GM23338 (cell line): ENCODE measurements around the gene CUBN. TPM values are rescaled to one million over a fixed set of nuclear protein-coding genes. Genes with fewer than 3 reads are reported as not detected.

Experiments used
- ATAC-seq: fragments of 200-7000 bp; cut with Tn5 transposase; 3 replicates; pipeline ENCODE4 v1.9.1; 2020
- DNase-seq: peaks from one replicate; pipeline ENCODE4 v3.0.0-alpha.2; 2015; ENCODE audit warnings: low spot score
- H2AFZ ChIP-seq: fragments of 200-600 bp; sonication (generic); 2 replicates; pipeline ENCODE4 v1.8.0; 2016; ENCODE audit warnings: antibody characterized with exemption, mild to moderate bottlenecking, moderate library complexity
- H3F3A ChIP-seq: fragments of 200-600 bp; sonication (generic); replicated peaks from 2 replicates; pipeline ENCODE4 v1.8.0; 2017; ENCODE audit warnings: antibody characterized with exemption, mixed run types, low read depth
- H3K27ac ChIP-seq: fragments of 200-600 bp; sonication (generic); 2 replicates; pipeline ENCODE4 v1.6.1; 2016; ENCODE audit warnings: low read depth
- H3K27me3 ChIP-seq: fragments of 200-600 bp; sonication (generic); 2 replicates; pipeline ENCODE4 v1.8.0; 2016; ENCODE audit warnings: mild to moderate bottlenecking, mixed run types, moderate library complexity; ENCODE audit not compliant: insufficient read depth
- H3K36me3 ChIP-seq: fragments of 200-600 bp; sonication (generic); 2 replicates; pipeline ENCODE4 v1.8.0; 2016; ENCODE audit warnings: mild to moderate bottlenecking; ENCODE audit not compliant: insufficient read depth
- H3K4me1 ChIP-seq: fragments of 200-600 bp; sonication (generic); 2 replicates; pipeline ENCODE4 v1.8.0; 2016; ENCODE audit warnings: mild to moderate bottlenecking, moderate library complexity; ENCODE audit not compliant: insufficient read depth
- H3K4me2 ChIP-seq: fragments of 200-600 bp; sonication (generic); 2 replicates; pipeline ENCODE4 v1.7.1; 2017; ENCODE audit warnings: mixed run types
- H3K4me3 ChIP-seq: fragments of 200-600 bp; sonication (generic); 2 replicates; pipeline ENCODE4 v1.6.1; 2016; ENCODE audit warnings: mixed run types
- H3K79me2 ChIP-seq: fragments of 200-600 bp; sonication (generic); replicated peaks from 2 replicates; pipeline ENCODE4 v1.8.0; 2017; ENCODE audit warnings: mild to moderate bottlenecking; ENCODE audit not compliant: insufficient read depth
- H3K9me2 ChIP-seq: fragments of 200-600 bp; sonication (generic); 2 replicates; pipeline ENCODE4 v1.8.0; 2017; ENCODE audit not compliant: insufficient read depth
- H4K20me1 ChIP-seq: fragments of 200-600 bp; sonication (generic); replicated peaks from 2 replicates; pipeline ENCODE4 v1.8.0; 2017; ENCODE audit warnings: mild to moderate bottlenecking; ENCODE audit not compliant: insufficient read depth
- H3K27ac Mint-ChIP-seq: 2 replicates; pipeline ENCODE4 v1.8.0; 2020; ENCODE audit warnings: inconsistent platforms, mild to moderate bottlenecking, moderate library complexity, mixed read lengths
- H3K27me3 Mint-ChIP-seq: 3 replicates; pipeline ENCODE4 v1.8.0; 2022; ENCODE audit warnings: low read depth, mild to moderate bottlenecking, moderate library complexity, mixed read lengths, inconsistent platforms; ENCODE audit not compliant: insufficient read depth, poor library complexity
- H3K36me3 Mint-ChIP-seq: 3 replicates; pipeline ENCODE4 v1.8.0; 2021; ENCODE audit warnings: low read depth, mild to moderate bottlenecking, inconsistent platforms, moderate library complexity, mixed read lengths
- H3K4me1 Mint-ChIP-seq: 3 replicates; pipeline ENCODE4 v1.8.0; 2020; ENCODE audit warnings: mild to moderate bottlenecking, inconsistent platforms, mixed read lengths
- H3K4me3 Mint-ChIP-seq: 3 replicates; pipeline ENCODE4 v1.8.0; 2021; ENCODE audit warnings: moderate library complexity, mild to moderate bottlenecking, inconsistent platforms, mixed read lengths
- H3K9me3 Mint-ChIP-seq: 3 replicates; pipeline ENCODE4 v1.8.0; 2020; ENCODE audit warnings: moderate library complexity, mild to moderate bottlenecking, inconsistent platforms, mixed read lengths
- CREB1 ChIP-seq: fragments of 250-450 bp; sonication (Bioruptor Pico); IDR thresholded peaks from 2 replicates; pipeline ENCODE4 v1.5.0; 2020; ENCODE audit warnings: low read depth, mild to moderate bottlenecking, moderate library complexity
- EZH2 ChIP-seq: fragments of 200-600 bp; sonication (generic); IDR thresholded peaks from one replicate; pipeline ENCODE4 v1.8.0; 2017; ENCODE audit warnings: antibody characterized with exemption, mild to moderate bottlenecking, low read depth; ENCODE audit not compliant: unreplicated experiment
- EZH2phosphoT487 ChIP-seq: fragments of 200-600 bp; sonication (generic); IDR thresholded peaks from one replicate; pipeline ENCODE4 v1.8.1; 2018; ENCODE audit warnings: antibody characterized with exemption; ENCODE audit not compliant: unreplicated experiment
- JUNB ChIP-seq: IDR thresholded peaks from one replicate; pipeline ENCODE4 v1.6.1; 2016; ENCODE audit warnings: antibody characterized with exemption; ENCODE audit not compliant: unreplicated experiment
- NANOG ChIP-seq: IDR thresholded peaks from 2 replicates; pipeline ENCODE4 v1.6.1; 2016; ENCODE audit warnings: antibody characterized with exemption, borderline replicate concordance
- POLR2AphosphoS5 ChIP-seq: IDR thresholded peaks from 2 replicates; pipeline ENCODE4 v1.6.1; 2016; ENCODE audit warnings: antibody characterized with exemption, low read depth
- STAT1 ChIP-seq: IDR thresholded peaks from one replicate; pipeline ENCODE4 v1.6.1; 2016; ENCODE audit warnings: antibody characterized with exemption; ENCODE audit not compliant: unreplicated experiment
- ZNF114 ChIP-seq: fragments of 250-450 bp; sonication (Bioruptor Pico); IDR thresholded peaks from 2 replicates; pipeline ENCODE4 v1.5.0; 2020; ENCODE audit warnings: mild to moderate bottlenecking, moderate library complexity
- ZNF331 ChIP-seq: fragments of 250-450 bp; sonication (Bioruptor Pico); IDR thresholded peaks from 2 replicates; pipeline ENCODE4 v1.5.0; 2020; ENCODE audit warnings: low read depth, mild to moderate bottlenecking, moderate library complexity
- polyA plus RNA-seq: library from polyadenylated mRNA; unstranded; fragments of >200 nt; fragmentation: Nextera tagmentation; extraction: Ambion mirVana; gene quantifications from 2 replicates; pipeline ENCODE4 v1.2.1, GENCODE V29; 2016
- total RNA-seq: library from RNA; depleted of rRNA; stranded (reverse); fragments of >200 nt; shearing (Covaris generic); gene quantifications from 2 replicates; pipeline ENCODE4 v1.2.3, GENCODE V29; 2014
- TF ChIP-seq, protein P1 (sequence below): IDR thresholded peaks from 2 replicates; pipeline ENCODE4 v1.6.1; 2016; ENCODE audit warnings: antibody characterized with exemption
- TF ChIP-seq, protein P2 (sequence below): IDR thresholded peaks from one replicate; pipeline ENCODE4 v1.6.1; 2018; ENCODE audit warnings: antibody characterized with exemption; ENCODE audit not compliant: unreplicated experiment
- TF ChIP-seq, protein P3 (sequence below), 2 experiments: fragments of 200-600 bp in 1 of 2; sonication (generic) in 1 of 2; conservative IDR thresholded peaks; 2 replicates each; pipeline versions ENCODE4 v1.5.1 to v1.6.1; 2016 to 2017; ENCODE audit warnings: antibody characterized with exemption in 2 of 2, low read depth in 2 of 2, mild to moderate bottlenecking in 2 of 2, moderate library complexity in 1 of 2
- TF ChIP-seq, protein P4 (sequence below): fragments of 250-450 bp; sonication (Bioruptor Pico); IDR thresholded peaks from 2 replicates; pipeline ENCODE4 v1.5.0; 2020; ENCODE audit warnings: mild to moderate bottlenecking, moderate library complexity

CUBN gene
- total and polyA plus RNA-seq, 2 experiments from 2014 or later: 0.06 to 1.8 TPM

DNA sequence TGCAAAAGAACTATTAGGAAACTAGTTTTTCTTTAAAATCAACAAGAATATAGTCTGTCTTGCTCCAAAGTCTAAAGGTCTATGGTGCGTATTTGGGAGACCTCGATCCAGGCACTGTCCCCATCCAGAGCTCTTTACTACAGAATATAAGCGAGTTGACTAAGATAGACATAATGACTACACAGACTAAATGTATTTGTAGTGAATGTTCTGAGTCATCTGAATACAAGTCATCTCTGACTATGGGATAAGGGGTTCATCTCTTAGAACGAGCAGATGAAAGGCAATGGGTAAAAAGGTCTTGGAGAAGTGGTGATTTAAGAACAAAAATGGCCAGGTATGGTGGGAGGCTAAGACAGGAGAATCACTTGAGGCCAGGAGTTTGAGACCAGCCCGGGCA is 176.3 kb downstream of the CUBN start:
- Mint-ChIP-seq H3K4me3 (no peak overlapping the region), H3K27me3 (no peaks in the 10 kb centered on the region), H3K36me3 (no peaks in the 10 kb centered on the region), H3K9me3 (no peaks in the 10 kb centered on the region), H3K27ac (no peak overlapping the region), H3K4me1 (peaks cover 20% of the 10 kb centered on the region)
- Histone ChIP-seq H3K27ac (no peak overlapping the region), H3K4me1 (no peaks in the 10 kb centered on the region), H3K4me2 (no peak overlapping the region), H3K27me3 (no peaks in the 10 kb centered on the region), H3F3A (no peaks in the 10 kb centered on the region), H3K79me2 (no peaks in the 10 kb centered on the region), H3K9me2 (no peaks in the 10 kb centered on the region), H2AFZ (no peak overlapping the region), H4K20me1 (no peaks in the 10 kb centered on the region), H3K4me3 (no peak overlapping the region), H3K36me3 (no peaks in the 10 kb centered on the region)
- no peak for DNase-seq
- ATAC-seq: no peak
- TF ChIP-seq JUNB (no peak), STAT1 (no peak), ZNF331 (no peak), POLR2AphosphoS5 (no peak), EZH2phosphoT487 (no peak), EZH2 (no peak), CREB1 (CRISPR knock-in tag) (no peak), ZNF114 (CRISPR knock-in tag) (no peak), NANOG (no peak)
- TF ChIP-seq, protein P1, sequence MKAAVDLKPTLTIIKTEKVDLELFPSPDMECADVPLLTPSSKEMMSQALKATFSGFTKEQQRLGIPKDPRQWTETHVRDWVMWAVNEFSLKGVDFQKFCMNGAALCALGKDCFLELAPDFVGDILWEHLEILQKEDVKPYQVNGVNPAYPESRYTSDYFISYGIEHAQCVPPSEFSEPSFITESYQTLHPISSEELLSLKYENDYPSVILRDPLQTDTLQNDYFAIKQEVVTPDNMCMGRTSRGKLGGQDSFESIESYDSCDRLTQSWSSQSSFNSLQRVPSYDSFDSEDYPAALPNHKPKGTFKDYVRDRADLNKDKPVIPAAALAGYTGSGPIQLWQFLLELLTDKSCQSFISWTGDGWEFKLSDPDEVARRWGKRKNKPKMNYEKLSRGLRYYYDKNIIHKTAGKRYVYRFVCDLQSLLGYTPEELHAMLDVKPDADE: no peak
- TF ChIP-seq, protein P2, sequence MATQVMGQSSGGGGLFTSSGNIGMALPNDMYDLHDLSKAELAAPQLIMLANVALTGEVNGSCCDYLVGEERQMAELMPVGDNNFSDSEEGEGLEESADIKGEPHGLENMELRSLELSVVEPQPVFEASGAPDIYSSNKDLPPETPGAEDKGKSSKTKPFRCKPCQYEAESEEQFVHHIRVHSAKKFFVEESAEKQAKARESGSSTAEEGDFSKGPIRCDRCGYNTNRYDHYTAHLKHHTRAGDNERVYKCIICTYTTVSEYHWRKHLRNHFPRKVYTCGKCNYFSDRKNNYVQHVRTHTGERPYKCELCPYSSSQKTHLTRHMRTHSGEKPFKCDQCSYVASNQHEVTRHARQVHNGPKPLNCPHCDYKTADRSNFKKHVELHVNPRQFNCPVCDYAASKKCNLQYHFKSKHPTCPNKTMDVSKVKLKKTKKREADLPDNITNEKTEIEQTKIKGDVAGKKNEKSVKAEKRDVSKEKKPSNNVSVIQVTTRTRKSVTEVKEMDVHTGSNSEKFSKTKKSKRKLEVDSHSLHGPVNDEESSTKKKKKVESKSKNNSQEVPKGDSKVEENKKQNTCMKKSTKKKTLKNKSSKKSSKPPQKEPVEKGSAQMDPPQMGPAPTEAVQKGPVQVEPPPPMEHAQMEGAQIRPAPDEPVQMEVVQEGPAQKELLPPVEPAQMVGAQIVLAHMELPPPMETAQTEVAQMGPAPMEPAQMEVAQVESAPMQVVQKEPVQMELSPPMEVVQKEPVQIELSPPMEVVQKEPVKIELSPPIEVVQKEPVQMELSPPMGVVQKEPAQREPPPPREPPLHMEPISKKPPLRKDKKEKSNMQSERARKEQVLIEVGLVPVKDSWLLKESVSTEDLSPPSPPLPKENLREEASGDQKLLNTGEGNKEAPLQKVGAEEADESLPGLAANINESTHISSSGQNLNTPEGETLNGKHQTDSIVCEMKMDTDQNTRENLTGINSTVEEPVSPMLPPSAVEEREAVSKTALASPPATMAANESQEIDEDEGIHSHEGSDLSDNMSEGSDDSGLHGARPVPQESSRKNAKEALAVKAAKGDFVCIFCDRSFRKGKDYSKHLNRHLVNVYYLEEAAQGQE: no peak
- TF ChIP-seq, protein P3, sequence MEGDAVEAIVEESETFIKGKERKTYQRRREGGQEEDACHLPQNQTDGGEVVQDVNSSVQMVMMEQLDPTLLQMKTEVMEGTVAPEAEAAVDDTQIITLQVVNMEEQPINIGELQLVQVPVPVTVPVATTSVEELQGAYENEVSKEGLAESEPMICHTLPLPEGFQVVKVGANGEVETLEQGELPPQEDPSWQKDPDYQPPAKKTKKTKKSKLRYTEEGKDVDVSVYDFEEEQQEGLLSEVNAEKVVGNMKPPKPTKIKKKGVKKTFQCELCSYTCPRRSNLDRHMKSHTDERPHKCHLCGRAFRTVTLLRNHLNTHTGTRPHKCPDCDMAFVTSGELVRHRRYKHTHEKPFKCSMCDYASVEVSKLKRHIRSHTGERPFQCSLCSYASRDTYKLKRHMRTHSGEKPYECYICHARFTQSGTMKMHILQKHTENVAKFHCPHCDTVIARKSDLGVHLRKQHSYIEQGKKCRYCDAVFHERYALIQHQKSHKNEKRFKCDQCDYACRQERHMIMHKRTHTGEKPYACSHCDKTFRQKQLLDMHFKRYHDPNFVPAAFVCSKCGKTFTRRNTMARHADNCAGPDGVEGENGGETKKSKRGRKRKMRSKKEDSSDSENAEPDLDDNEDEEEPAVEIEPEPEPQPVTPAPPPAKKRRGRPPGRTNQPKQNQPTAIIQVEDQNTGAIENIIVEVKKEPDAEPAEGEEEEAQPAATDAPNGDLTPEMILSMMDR (conservative IDR thresholded peaks at IDR 0.05; ENCODE audit: low read depth in 2 of 2): no peak
- TF ChIP-seq, protein P4, sequence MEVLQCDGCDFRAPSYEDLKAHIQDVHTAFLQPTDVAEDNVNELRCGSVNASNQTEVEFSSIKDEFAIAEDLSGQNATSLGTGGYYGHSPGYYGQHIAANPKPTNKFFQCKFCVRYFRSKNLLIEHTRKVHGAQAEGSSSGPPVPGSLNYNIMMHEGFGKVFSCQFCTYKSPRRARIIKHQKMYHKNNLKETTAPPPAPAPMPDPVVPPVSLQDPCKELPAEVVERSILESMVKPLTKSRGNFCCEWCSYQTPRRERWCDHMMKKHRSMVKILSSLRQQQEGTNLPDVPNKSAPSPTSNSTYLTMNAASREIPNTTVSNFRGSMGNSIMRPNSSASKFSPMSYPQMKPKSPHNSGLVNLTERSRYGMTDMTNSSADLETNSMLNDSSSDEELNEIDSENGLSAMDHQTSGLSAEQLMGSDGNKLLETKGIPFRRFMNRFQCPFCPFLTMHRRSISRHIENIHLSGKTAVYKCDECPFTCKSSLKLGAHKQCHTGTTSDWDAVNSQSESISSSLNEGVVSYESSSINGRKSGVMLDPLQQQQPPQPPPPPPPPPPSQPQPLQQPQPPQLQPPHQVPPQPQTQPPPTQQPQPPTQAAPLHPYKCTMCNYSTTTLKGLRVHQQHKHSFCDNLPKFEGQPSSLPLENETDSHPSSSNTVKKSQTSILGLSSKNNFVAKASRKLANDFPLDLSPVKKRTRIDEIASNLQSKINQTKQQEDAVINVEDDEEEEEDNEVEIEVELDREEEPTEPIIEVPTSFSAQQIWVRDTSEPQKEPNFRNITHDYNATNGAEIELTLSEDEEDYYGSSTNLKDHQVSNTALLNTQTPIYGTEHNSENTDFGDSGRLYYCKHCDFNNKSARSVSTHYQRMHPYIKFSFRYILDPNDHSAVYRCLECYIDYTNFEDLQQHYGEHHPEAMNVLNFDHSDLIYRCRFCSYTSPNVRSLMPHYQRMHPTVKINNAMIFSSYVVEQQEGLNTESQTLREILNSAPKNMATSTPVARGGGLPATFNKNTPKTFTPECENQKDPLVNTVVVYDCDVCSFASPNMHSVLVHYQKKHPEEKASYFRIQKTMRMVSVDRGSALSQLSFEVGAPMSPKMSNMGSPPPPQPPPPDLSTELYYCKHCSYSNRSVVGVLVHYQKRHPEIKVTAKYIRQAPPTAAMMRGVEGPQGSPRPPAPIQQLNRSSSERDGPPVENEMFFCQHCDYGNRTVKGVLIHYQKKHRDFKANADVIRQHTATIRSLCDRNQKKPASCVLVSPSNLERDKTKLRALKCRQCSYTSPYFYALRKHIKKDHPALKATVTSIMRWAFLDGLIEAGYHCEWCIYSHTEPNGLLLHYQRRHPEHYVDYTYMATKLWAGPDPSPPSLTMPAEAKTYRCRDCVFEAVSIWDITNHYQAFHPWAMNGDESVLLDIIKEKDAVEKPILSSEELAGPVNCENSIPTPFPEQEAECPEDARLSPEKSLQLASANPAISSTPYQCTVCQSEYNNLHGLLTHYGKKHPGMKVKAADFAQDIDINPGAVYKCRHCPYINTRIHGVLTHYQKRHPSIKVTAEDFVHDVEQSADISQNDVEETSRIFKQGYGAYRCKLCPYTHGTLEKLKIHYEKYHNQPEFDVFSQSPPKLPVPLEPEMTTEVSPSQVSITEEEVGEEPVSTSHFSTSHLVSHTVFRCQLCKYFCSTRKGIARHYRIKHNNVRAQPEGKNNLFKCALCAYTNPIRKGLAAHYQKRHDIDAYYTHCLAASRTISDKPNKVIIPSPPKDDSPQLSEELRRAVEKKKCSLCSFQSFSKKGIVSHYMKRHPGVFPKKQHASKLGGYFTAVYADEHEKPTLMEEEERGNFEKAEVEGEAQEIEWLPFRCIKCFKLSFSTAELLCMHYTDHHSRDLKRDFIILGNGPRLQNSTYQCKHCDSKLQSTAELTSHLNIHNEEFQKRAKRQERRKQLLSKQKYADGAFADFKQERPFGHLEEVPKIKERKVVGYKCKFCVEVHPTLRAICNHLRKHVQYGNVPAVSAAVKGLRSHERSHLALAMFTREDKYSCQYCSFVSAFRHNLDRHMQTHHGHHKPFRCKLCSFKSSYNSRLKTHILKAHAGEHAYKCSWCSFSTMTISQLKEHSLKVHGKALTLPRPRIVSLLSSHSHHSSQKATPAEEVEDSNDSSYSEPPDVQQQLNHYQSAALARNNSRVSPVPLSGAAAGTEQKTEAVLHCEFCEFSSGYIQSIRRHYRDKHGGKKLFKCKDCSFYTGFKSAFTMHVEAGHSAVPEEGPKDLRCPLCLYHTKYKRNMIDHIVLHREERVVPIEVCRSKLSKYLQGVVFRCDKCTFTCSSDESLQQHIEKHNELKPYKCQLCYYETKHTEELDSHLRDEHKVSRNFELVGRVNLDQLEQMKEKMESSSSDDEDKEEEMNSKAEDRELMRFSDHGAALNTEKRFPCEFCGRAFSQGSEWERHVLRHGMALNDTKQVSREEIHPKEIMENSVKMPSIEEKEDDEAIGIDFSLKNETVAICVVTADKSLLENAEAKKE (CRISPR knock-in tag): no peak
